WTC11 (cell line): ENCODE measurements around the gene DAB1.

Experiments used
- STAT6 ChIP-seq: sonication (generic); formaldehyde crosslinking; conservative IDR thresholded peaks from 2 replicates; pipeline ENCODE4 v1.8.1; 2023; ENCODE audit warnings: mild to moderate bottlenecking, low read depth, missing genetic modification reagents, moderate library complexity
- TEAD4 ChIP-seq: sonication (generic); formaldehyde crosslinking; IDR thresholded peaks from 2 replicates; pipeline ENCODE4 v1.8.0; 2022; ENCODE audit warnings: mild to moderate bottlenecking, missing genetic modification reagents
- TF ChIP-seq, protein P1 (sequence below): fragments of 200-600 bp; IDR thresholded peaks from 2 replicates; pipeline ENCODE4 v1.8.0; 2022; ENCODE audit warnings: antibody characterized with exemption

DNA sequence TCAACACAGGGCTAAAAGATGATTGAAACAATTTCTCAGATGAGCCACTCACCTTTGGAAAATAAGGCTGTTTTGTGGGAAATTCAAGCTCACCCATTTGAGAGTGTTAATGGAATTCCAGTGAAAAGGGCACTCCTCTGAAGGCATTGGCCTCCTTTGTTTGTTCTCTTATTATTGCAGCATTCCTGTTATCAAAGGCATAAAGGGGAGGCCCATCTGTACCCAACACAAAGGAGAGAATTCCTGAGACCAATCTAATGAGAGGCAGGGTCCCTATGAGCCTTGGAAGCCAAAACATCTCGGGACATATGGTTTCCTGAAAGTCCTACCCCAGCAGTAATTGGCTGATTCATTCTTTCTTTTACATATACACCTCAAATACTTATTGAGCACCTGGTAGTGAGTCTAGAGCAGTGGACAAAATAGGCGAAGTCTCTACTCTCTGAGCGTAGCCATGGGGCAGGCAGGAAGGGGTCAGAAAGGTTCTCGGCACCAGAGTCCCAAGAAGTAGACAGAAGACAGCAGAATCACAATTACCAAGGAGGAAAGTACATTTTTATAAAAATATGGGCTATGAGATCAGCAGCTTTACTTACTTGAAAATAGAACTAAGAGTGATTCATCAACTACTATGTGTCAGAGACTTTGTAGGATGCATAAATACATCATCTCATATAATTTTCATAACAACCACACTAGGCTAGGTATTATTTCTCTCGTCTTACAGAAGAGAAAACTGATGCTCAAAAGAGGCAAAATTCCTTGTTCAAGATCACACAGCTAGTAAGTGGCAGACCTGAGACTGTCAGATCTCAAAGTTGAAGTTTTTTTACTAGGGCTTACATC is 218.7 kb downstream of the DAB1 start:
- TF ChIP-seq, protein P1, sequence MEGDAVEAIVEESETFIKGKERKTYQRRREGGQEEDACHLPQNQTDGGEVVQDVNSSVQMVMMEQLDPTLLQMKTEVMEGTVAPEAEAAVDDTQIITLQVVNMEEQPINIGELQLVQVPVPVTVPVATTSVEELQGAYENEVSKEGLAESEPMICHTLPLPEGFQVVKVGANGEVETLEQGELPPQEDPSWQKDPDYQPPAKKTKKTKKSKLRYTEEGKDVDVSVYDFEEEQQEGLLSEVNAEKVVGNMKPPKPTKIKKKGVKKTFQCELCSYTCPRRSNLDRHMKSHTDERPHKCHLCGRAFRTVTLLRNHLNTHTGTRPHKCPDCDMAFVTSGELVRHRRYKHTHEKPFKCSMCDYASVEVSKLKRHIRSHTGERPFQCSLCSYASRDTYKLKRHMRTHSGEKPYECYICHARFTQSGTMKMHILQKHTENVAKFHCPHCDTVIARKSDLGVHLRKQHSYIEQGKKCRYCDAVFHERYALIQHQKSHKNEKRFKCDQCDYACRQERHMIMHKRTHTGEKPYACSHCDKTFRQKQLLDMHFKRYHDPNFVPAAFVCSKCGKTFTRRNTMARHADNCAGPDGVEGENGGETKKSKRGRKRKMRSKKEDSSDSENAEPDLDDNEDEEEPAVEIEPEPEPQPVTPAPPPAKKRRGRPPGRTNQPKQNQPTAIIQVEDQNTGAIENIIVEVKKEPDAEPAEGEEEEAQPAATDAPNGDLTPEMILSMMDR = no peak
- TF ChIP-seq TEAD4 (CRISPR knock-in tag) (no peak), STAT6 (CRISPR knock-in tag) (no peak)
